Measurements from ENCODE around the gene ZNF692.
"Not testable (repeated sequence)": the region's sequence is repeated elsewhere in the genome, so short reads cannot be mapped to it uniquely, and the experiment has no call there.

ZNF692 gene

GRCh38 chr1:248849637-248850036 lies 9.2 kb downstream of the ZNF692 start:
- DNase-seq (ENCODE audit: low read depth in 2 of 2): no peak

GRCh38 chr1:248849152-248849551 lies 9.7 kb downstream of the ZNF692 start:
- DNase-seq (ENCODE audit: low read depth in 2 of 2): no peak

GRCh38 chr1:248848602-248849001 lies 10.3 kb downstream of the ZNF692 start:
- no peak for DNase-seq (ENCODE audit: low read depth in 2 of 2)

GRCh38 chr1:248847956-248848561 lies 10.8 kb downstream of the ZNF692 start:
- DNase-seq (ENCODE audit: low read depth in 2 of 2): no peak

GRCh38 chr1:248847181-248847955 lies 11.5 kb downstream of the ZNF692 start:
- no peak for DNase-seq (ENCODE audit: low read depth in 2 of 2)

GRCh38 chr1:248844526-248844925 lies 14.4 kb downstream of the ZNF692 start:
- no peak for DNase-seq (ENCODE audit: low read depth in 2 of 2)

- no peak for DNase-seq (ENCODE audit: low read depth in 2 of 2)
These were observed 15.2 kb downstream of the ZNF692 start for GRCh38 chr1:248843687-248844086.

- DNase-seq (ENCODE audit: low read depth in 2 of 2): no peak
These were observed 16.0 kb downstream of the ZNF692 start for GRCh38 chr1:248842781-248843331.

GRCh38 chr1:248841702-248842395 lies 17.0 kb downstream of the ZNF692 start:
- DNase-seq (ENCODE audit: low read depth in 2 of 2): no peak

- no peak for DNase-seq (ENCODE audit: low read depth in 2 of 2)
These were observed 17.9 kb downstream of the ZNF692 start for GRCh38 chr1:248840946-248841345.

- no peak for DNase-seq (ENCODE audit: low read depth in 2 of 2)
These were observed 19.7 kb downstream of the ZNF692 start for GRCh38 chr1:248839168-248839555.

GRCh38 chr1:248838357-248839167 lies 20.3 kb downstream of the ZNF692 start:
- peak; percentile 69 to 77 for DNase-seq (ENCODE audit: low read depth in 2 of 2)

- DNase-seq (ENCODE audit: low read depth in 2 of 2): peak; percentile 90 to 91
These were observed 21.0 kb downstream of the ZNF692 start, which contains the start of gene ZNF672 for GRCh38 chr1:248837781-248838356. Gene ZNF672, plus strand, starts transcription at chr1:248838224. Its CDS starts 9,051 bp downstream, at chr1:248847275.

GRCh38 chr1:248837045-248837780 lies 21.7 kb downstream of the ZNF692 start:
- DNase-seq (ENCODE audit: low read depth in 2 of 2): no peak

- DNase-seq (ENCODE audit: low read depth in 2 of 2): no peak
These were observed 24.4 kb downstream of the ZNF692 start for GRCh38 chr1:248834343-248834940.

- no peak for DNase-seq (ENCODE audit: low read depth in 2 of 2)
These were observed 27.0 kb downstream of the ZNF692 start for GRCh38 chr1:248831842-248832241.

- not testable (repeated sequence) for DNase-seq (ENCODE audit: low read depth in 2 of 2)
These were observed 28.2 kb downstream of the ZNF692 start for GRCh38 chr1:248830718-248831017.

GRCh38 chr1:248828845-248829244 lies 30.0 kb downstream of the ZNF692 start:
- DNase-seq (ENCODE audit: low read depth in 2 of 2): no peak

- peak; percentile 77 to 86 for DNase-seq (ENCODE audit: low read depth in 2 of 2)
These were observed 32.8 kb downstream of the ZNF692 start, which contains the start of gene SH3BP5L for GRCh38 chr1:248825909-248826760. Gene SH3BP5L, minus strand, starts transcription at chr1:248825915. Its CDS starts 980 bp downstream, at chr1:248824935.
